GM12872 (cell line): ENCODE measurements around the gene PPHLN1.

ENCODE experiments used
- CTCF ChIP-seq: IDR thresholded peaks from 3 replicates; pipeline ENCODE4 v1.5.1; 2011; ENCODE audit warnings: low read depth, mild to moderate bottlenecking, low read length, moderate library complexity; ENCODE audit not compliant: insufficient read depth

Gene PPHLN1

DNA sequence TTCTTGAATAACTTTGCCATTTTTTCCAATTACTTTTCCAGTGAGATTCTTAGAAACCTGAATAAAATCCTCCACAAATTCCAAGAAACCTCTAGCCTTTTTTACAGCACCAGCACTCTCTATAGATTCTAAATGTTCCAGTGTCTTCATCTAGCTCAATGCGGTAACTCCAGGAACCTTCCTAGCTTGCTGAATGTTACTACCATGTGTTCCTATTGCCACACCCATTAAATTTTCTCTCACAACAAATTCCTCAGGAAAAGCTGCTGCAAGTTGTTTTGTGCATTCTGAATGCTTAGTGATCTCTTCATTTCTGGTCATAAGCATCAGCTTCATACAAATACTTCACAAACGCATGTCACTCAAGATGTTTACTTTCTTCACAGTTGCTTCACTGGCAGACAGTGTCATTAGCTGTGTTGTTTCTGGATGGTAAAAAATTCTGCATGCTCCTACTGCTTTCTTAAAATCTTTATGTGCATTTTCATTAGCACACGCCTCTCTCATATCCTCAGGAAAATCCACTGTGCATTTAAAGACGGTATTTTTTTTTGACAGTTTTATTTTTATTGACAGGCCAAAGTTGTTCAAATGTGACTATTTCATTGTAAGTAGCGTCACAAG, 106.7 kb downstream of the PPHLN1 start:
- TF ChIP-seq CTCF, result no peak

GRCh38 chr12:42440608-42441007, 114.6 kb downstream of the PPHLN1 start:
- TF ChIP-seq CTCF, result no peak

DNA sequence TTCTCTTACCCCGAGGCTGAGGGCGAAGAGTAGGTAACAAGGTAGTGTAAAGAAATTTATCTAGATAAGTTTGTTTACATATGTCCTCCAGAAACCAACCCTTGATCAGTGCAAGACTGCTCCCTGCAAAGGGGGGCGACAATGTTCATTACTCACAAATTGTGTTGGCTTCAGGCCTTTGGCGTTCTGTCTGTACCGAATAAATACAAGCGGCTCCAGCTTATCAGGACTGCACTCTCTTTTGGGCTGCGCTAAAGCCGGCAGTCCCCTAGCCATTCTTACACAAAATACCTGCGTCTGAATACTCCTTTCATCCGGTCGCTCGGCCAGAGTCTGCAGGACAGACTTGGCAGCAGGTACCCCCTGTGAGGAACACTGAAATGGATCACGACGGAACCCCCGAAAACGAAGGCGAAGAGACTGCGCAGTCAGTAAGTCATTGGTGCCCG, 116.4 kb downstream of the PPHLN1 start:
- TF ChIP-seq CTCF, result no peak

DNA sequence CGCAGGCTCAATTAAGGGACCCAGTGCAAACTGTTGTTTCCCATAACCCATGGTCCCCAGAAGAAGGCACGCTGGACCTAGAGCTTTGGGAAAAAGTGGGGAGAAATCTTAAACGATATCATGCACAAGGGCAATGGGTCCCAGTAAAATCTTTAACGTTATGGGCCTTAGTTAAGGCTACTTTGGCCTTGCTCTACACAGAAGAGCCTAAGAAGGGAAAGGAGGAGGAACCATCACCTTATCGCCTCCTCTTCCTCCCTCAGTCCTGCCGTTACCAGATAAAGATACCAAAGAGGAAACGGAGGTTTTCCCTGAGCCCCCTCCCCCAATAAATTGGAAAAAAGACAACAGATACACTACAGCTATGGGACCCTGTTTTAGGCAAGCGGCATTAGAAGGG, 116.9 kb downstream of the PPHLN1 start:
- TF ChIP-seq CTCF, result no peak

DNA sequence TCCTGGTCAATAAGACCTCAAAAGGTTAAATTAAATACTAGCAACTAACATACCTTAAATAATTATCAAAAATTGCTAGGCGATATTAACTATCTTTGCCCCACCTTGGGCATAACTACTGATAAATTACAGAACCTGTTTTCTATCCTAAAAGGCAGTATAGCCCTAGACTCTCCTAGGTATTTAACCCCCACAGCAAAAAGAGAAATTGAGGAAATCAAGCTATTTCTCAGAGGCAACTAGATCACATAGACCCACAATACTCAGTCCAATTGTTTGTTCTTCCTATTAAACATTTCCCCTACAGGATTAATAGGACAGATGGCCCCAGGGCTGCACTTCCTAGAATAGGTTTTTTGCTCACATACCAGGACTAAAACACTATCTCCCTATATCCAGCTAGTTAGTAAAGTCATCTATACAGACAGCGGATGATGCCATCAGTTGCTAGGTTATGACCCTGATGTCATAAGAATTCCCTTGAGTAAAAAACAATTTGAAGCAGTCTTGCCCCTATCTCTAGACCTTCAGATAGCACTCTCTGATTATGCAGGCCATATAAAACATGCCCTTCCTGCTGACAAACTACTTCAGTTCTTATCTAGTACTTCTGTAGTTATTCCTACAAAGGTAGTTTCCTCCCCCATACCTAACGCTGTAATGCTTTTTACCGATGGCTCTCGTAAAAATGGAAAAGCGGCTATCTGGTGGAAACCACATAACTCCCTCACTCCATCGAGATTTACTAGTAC, 118.4 kb downstream of the PPHLN1 start:
- TF ChIP-seq CTCF, result no peak

DNA sequence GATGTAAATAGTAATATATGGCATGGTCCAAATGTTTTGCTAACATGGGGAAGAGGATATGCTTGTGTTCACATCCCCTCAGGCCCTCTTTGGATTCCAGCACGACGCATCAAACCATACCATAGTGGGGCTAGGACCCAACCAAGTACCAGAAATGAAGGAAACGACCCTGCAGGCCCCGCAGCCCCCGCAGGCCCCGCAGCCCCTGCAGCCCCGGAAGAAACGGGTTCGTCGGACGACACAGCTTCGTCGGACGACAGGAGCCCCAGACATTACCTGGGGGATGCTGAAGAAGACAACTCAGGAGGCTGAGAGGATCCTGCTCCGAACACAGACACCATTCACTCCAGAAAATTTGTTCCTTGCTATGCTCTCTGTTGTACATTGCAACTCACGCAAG, 119.9 kb downstream of the PPHLN1 start:
- no peak for TF ChIP-seq CTCF

- no peak for TF ChIP-seq CTCF
Observed at GRCh38 chr12:42446761-42447160, 120.8 kb downstream of the PPHLN1 start.
